Endothelial cell of umbilical vein (primary cell): ENCODE measurements around the gene TSSC4. TPM values are rescaled to one million over a fixed set of nuclear protein-coding genes. Genes with fewer than 3 reads are reported as not detected.

Experiments used
- BruUV-seq: library from RNA; stranded (reverse); fragments of 400-500 nt; replicated peaks from 2 replicates; lab custom pipeline; 2021; lab: Mats Ljungman, UMichigan
- CTCF ChIA-PET: fragments of 300-600, 350-600 bp; sonication (Branson Sonifier 250); formaldehyde crosslinking; loops from one replicate; lab custom pipeline; 2021; ENCODE audit warnings: antibody characterized with exemption, inconsistent platforms; lab: Charles Lee
- POLR2A ChIA-PET: fragments of 300-600, 350-600 bp; sonication (Branson Sonifier 250); formaldehyde crosslinking; loops from one replicate; lab custom pipeline; 2021; ENCODE audit warnings: antibody characterized with exemption, inconsistent platforms; lab: Charles Lee
- DNase-seq: peaks from one replicate; pipeline ENCODE4 v3.0.0-alpha.2; 2011; ENCODE audit warnings: low read depth, low spot score
- FAIRE-seq: peaks from 2 replicates; lab custom pipeline; 2011; peaks lifted over from hg19 to GRCh38; lab: Jason Lieb, UNC
- H2AFZ ChIP-seq: 2 replicates; pipeline ENCODE4 v1.6.0; 2012; ENCODE audit warnings: low read depth, low read length, control low read depth, inconsistent platforms
- H3K27ac ChIP-seq: 2 replicates; pipeline ENCODE4 v1.5.1; 2011; ENCODE audit warnings: low read depth, mild to moderate bottlenecking, control low read depth, low read length, moderate library complexity; ENCODE audit not compliant: insufficient read depth
- H3K27me3 ChIP-seq, 2 experiments: 2 replicates each; pipeline versions ENCODE4 v1.6.0 to v1.6.1; 2011; ENCODE audit warnings: low read length in 2 of 2, mixed read lengths in 1 of 2; ENCODE audit not compliant: control insufficient read depth in 2 of 2, insufficient read depth in 2 of 2
- H3K36me3 ChIP-seq, 2 experiments: 2 replicates in 1 of 2; 3 replicates in 1 of 2; pipeline ENCODE4 v1.5.1; 2011; ENCODE audit warnings: low read length in 2 of 2, mild to moderate bottlenecking in 1 of 2, moderate library complexity in 1 of 2; ENCODE audit not compliant: control insufficient read depth in 2 of 2, insufficient read depth in 2 of 2; ENCODE audit errors: extremely low read depth in 1 of 2
- H3K4me1 ChIP-seq: 3 replicates; pipeline ENCODE4 v1.5.1; 2011; ENCODE audit warnings: mild to moderate bottlenecking, low read length; ENCODE audit not compliant: control insufficient read depth, insufficient read depth; ENCODE audit errors: extremely low read depth
- H3K4me2 ChIP-seq: 2 replicates; pipeline ENCODE4 v1.6.1; 2011; ENCODE audit warnings: low read length, control low read depth, mixed read lengths; ENCODE audit not compliant: insufficient read depth
- H3K4me3 ChIP-seq, 3 experiments: fragments of 200-600 bp in 1 of 3; sonication (generic), shearing (Covaris generic) in 1 of 3; replicated peaks in 1 of 3; 2 replicates each; pipeline ENCODE4 v1.5.1; 2011 to 2016; ENCODE audit warnings: control low read depth in 3 of 3, low read length in 3 of 3, mild to moderate bottlenecking in 2 of 3, inconsistent platforms in 1 of 3, low read depth in 1 of 3, moderate library complexity in 1 of 3; ENCODE audit not compliant: insufficient read depth in 1 of 3
- H3K79me2 ChIP-seq: 2 replicates; pipeline ENCODE4 v1.6.0; 2012; ENCODE audit warnings: low read length, inconsistent platforms; ENCODE audit not compliant: control insufficient read depth, insufficient read depth
- H3K9ac ChIP-seq: replicated peaks from 2 replicates; pipeline ENCODE3; 2011; ENCODE audit warnings: low read length, control low read depth; ENCODE audit not compliant: insufficient read depth; ENCODE audit errors: extremely low read depth
- H3K9me1 ChIP-seq: replicated peaks from 3 replicates; pipeline ENCODE4 v1.6.0; 2011; ENCODE audit warnings: mild to moderate bottlenecking, low read length; ENCODE audit not compliant: control insufficient read depth, insufficient read depth; ENCODE audit errors: extremely low read depth
- H3K9me3 ChIP-seq: replicated peaks from 2 replicates; pipeline ENCODE4 v1.5.1; 2012; ENCODE audit warnings: low read length, inconsistent platforms; ENCODE audit not compliant: control insufficient read depth, insufficient read depth
- H4K20me1 ChIP-seq: replicated peaks from 2 replicates; pipeline ENCODE3; 2011; ENCODE audit warnings: mild to moderate bottlenecking, low read length; ENCODE audit not compliant: control insufficient read depth, insufficient read depth; ENCODE audit errors: extremely low read depth
- CTCF ChIP-seq, 2 donors: IDR thresholded peaks; 1 replicate in 1 of 2; 2 replicates in 1 of 2; pipeline ENCODE4 v1.5.1; 2011; ENCODE audit warnings: low read length in 2 of 2, mild to moderate bottlenecking in 2 of 2, moderate library complexity in 2 of 2, control low read depth in 1 of 2, inconsistent platforms in 1 of 2, low read depth in 1 of 2; ENCODE audit not compliant: insufficient read depth in 1 of 2; ENCODE audit errors: extremely low read depth in 1 of 2
- EZH2 ChIP-seq: IDR thresholded peaks from 2 replicates; pipeline ENCODE4 v1.6.1; 2012; ENCODE audit warnings: borderline replicate concordance, low read depth, mild to moderate bottlenecking, moderate library complexity, low read length, inconsistent platforms; ENCODE audit not compliant: severe bottlenecking
- FOS ChIP-seq: IDR thresholded peaks from 2 replicates; pipeline ENCODE4 v1.6.1; 2011; ENCODE audit warnings: mild to moderate bottlenecking, low read length, moderate library complexity, borderline replicate concordance; ENCODE audit not compliant: insufficient read depth
- GATA2 ChIP-seq: IDR thresholded peaks from 2 replicates; pipeline ENCODE4 v1.7.0; 2011; ENCODE audit warnings: low read depth, mild to moderate bottlenecking, moderate library complexity, mixed read lengths, low read length; ENCODE audit not compliant: insufficient read length, insufficient read depth
- JUN ChIP-seq: IDR thresholded peaks from 2 replicates; pipeline ENCODE4 v1.6.1; 2011; ENCODE audit warnings: borderline replicate concordance, low read depth; ENCODE audit not compliant: insufficient read length, insufficient read depth
- MYC ChIP-seq: IDR thresholded peaks from one replicate; pipeline ENCODE4 v1.6.1; 2011; ENCODE audit warnings: mild to moderate bottlenecking, low read depth, low read length
- POLR2A ChIP-seq: IDR thresholded peaks from 2 replicates; pipeline ENCODE4 v1.6.1; 2012; ENCODE audit warnings: low read depth, mild to moderate bottlenecking, control low read depth, low read length
- POLR2AphosphoS5 ChIP-seq: IDR thresholded peaks from 2 replicates; pipeline ENCODE4 v1.6.1; 2012; ENCODE audit warnings: low read depth, mild to moderate bottlenecking, control low read depth, low read length, moderate library complexity; ENCODE audit not compliant: insufficient read depth
- dilution Hi-C: fragments of 300-500 bp; cut with MboI; formaldehyde crosslinking; loops from one replicate; pipeline ENCODE4 v1.15.0; 2019; ENCODE audit warnings: low sequenced_read_pairs; ENCODE audit not compliant: extremely low pct_ligation_motif_present
- intact Hi-C: fragments of 100-400 bp; cut with micrococcal nuclease; formaldehyde crosslinking; loops from one replicate; pipeline ENCODE4 v1.10.0; 2022
- polyA plus RNA-seq, 4 experiments: library from polyadenylated mRNA; depleted of rRNA in 3 of 4; stranded (reverse) in 3 of 4; unstranded in 1 of 4; fragments of >200 nt; gene quantifications; 2 replicates each; pipeline versions ENCODE4 v1.2.1 to v1.2.3, GENCODE V29; 2011 to 2012; ENCODE audit warnings: missing spikeins in 1 of 4
- total RNA-seq: library from RNA; stranded (reverse); gene quantifications from 2 replicates; pipeline ENCODE4 v1.2.3, GENCODE V29; 2021
- TF ChIP-seq, protein P1 (sequence below): IDR thresholded peaks from 2 replicates; pipeline ENCODE4 v1.6.1; 2011; ENCODE audit not compliant: insufficient read depth, insufficient read length

TSSC4 gene
- total and polyA plus RNA-seq, 2 donors (not counting 3 experiments of a cell fraction or from before 2014, with no cell fraction given), result 42.7 to 59.6 TPM

GRCh38 chr11:2378527-2379210, 21.9 kb upstream of the TSSC4 start:
- H2AFZ ChIP-seq, result no peak overlapping the region
- no peaks in the 10 kb centered on the region for H3K9me1 ChIP-seq
- DNase-seq (peak; percentile 34), FAIRE-seq (peak; percentile 46)
- peaks cover 46% of the 10 kb centered on the region for H3K4me1 ChIP-seq
- H3K9ac ChIP-seq, result peak overlapping the region; percentile 97
- ChIA-PET CTCF (interaction anchor here (0.6 to 2.9 kb wide), 8 partner anchors 8 to 74 kb away, joined by 3 to 23 read pairs (median 13); partner anchors contain the start of gene TSSC4), POLR2A (interaction anchor here (0.8 to 2.0 kb wide), 4 partner anchors 9 to 74 kb away, joined by 3 to 17 read pairs (median 10); partner anchors contain the start of gene TSSC4)
- peak overlapping the region; percentile 91 for H3K27ac ChIP-seq
- no peaks in the 10 kb centered on the region for H3K27me3 ChIP-seq
- H3K4me2 ChIP-seq, result peak overlapping the region; percentile 70
- no peaks in the 10 kb centered on the region for H3K36me3 ChIP-seq
- intact Hi-C loops (loop anchor here (1.0 to 2.0 kb wide), 2 partner anchors 22 to 40 kb away; partner anchors contain the start of gene TSSC4), dilution Hi-C loops (no loop called here)
- peaks cover 63% of the 10 kb centered on the region for H3K79me2 ChIP-seq
- no peaks in the 10 kb centered on the region for H3K9me3 ChIP-seq
- H4K20me1 ChIP-seq, result no peaks in the 10 kb centered on the region
- BruUV-seq, result no TSS peak
- H3K4me3 ChIP-seq, result peak overlapping the region; percentile 72 to 80 (median 75)
- TF ChIP-seq EZH2 (no peak), JUN (no peak), FOS (no peak), GATA2 (no peak), MYC (no peak), POLR2AphosphoS5 (no peak), CTCF (IDR thresholded peaks at IDR 0.05; ENCODE audit: extremely low read depth in 1 of 2, insufficient read depth in 1 of 2, low read depth in 1 of 2, low read length in 2 of 2) (no peak), POLR2A (no peak)
- TF ChIP-seq, protein P1, sequence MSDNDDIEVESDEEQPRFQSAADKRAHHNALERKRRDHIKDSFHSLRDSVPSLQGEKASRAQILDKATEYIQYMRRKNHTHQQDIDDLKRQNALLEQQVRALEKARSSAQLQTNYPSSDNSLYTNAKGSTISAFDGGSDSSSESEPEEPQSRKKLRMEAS, result no peak
